Natural killer cell (primary cell): Measurements from ENCODE around the gene UBXN11. TPM values are rescaled to one million over a fixed set of nuclear protein-coding genes. Genes with fewer than 3 reads are reported as not detected.

ENCODE experiments used
- ATAC-seq, 3 donors: fragments of 150-1000 bp in 2 of 3; fragments of 200-7000 bp in 1 of 3; cut with Tn5 transposase; 1 replicate in 1 of 3; 2 replicates in 2 of 3; pipeline ENCODE4 v1.10.0; 2021; ENCODE audit warnings: mild to moderate bottlenecking in 2 of 3, moderate library complexity in 2 of 3
- DNase-seq, 2 donors: peaks; one replicate each; pipeline versions ENCODE4 v3.0.0 to v3.0.0-alpha.2; 2013 to 2021; ENCODE audit warnings: mixed read lengths in 1 of 2
- H3K27ac ChIP-seq: one replicate; pipeline ENCODE4 v1.5.1; 2013; ENCODE audit warnings: mild to moderate bottlenecking, low read length
- H3K27me3 ChIP-seq: one replicate; pipeline ENCODE4 v1.6.1; 2013; ENCODE audit warnings: low read length; ENCODE audit not compliant: control insufficient read depth, insufficient read depth
- H3K36me3 ChIP-seq: one replicate; pipeline ENCODE4 v1.6.1; 2013; ENCODE audit warnings: low read length; ENCODE audit not compliant: control insufficient read depth, insufficient read depth
- H3K4me1 ChIP-seq: one replicate; pipeline ENCODE4 v1.6.1; 2013; ENCODE audit warnings: low read length; ENCODE audit not compliant: control insufficient read depth, insufficient read depth
- H3K4me3 ChIP-seq: one replicate; pipeline ENCODE4 v1.5.1; 2013; ENCODE audit warnings: low read length
- H3K9me3 ChIP-seq: one replicate; pipeline ENCODE4 v1.6.1; 2013; ENCODE audit warnings: low read length; ENCODE audit not compliant: control insufficient read depth, insufficient read depth
- H3K27ac Mint-ChIP-seq, 2 donors: one replicate each; pipeline ENCODE4 v1.8.0; 2022; ENCODE audit warnings: mild to moderate bottlenecking in 2 of 2, mixed read lengths in 2 of 2, moderate library complexity in 1 of 2
- H3K27me3 Mint-ChIP-seq, 2 donors: one replicate each; pipeline ENCODE4 v1.8.0; 2022; ENCODE audit warnings: low read depth in 2 of 2, mixed read lengths in 2 of 2
- H3K36me3 Mint-ChIP-seq: one replicate; pipeline ENCODE4 v1.8.0; 2022; ENCODE audit warnings: mixed read lengths
- H3K4me1 Mint-ChIP-seq, 2 donors: one replicate each; pipeline ENCODE4 v1.8.0; 2022; ENCODE audit warnings: mixed read lengths in 2 of 2
- H3K4me3 Mint-ChIP-seq: one replicate; pipeline ENCODE4 v1.8.0; 2022; ENCODE audit warnings: mild to moderate bottlenecking, moderate library complexity, mixed read lengths
- H3K9me3 Mint-ChIP-seq, 2 donors: one replicate each; pipeline ENCODE4 v1.8.0; 2022; ENCODE audit warnings: mixed read lengths in 2 of 2
- CTCF ChIP-seq: fragments of 200-600 bp; IDR thresholded peaks from one replicate; pipeline ENCODE4 v1.8.0; 2022; ENCODE audit warnings: antibody characterized with exemption
- WGBS: methylation state at CpG from one replicate; pipeline ENCODE4 v1.1.7; 2013; ENCODE audit warnings: missing lambda C conversion rate; ENCODE audit not compliant: insufficient coverage; 5-methylcytosine and 5-hydroxymethylcytosine counted together
- intact Hi-C: fragments of 100-400 bp; cut with micrococcal nuclease; formaldehyde crosslinking; loops from one replicate; pipeline ENCODE4 v1.14.2; 2022
- total RNA-seq, 4 donors: library from RNA; stranded (reverse); fragments of 120-200 nt in 1 of 4; gene quantifications; one replicate each; pipeline versions ENCODE4 v1.2.3 to v1.2.4, GENCODE V29; 2013 to 2022

The UBXN11 gene
- total RNA-seq, 3 donors from 2014 or later (not counting 1 experiment from before 2014, with no cell fraction given), result 22.7 to 32.0 (median 31.7) TPM

GRCh38 chr1:26237230-26237966 is 69.0 kb downstream of the UBXN11 start:
- H3K9me3 Mint-ChIP-seq, result no peaks in the 10 kb centered on the region
- Histone ChIP-seq H3K27ac (no peak overlapping the region), H3K4me3 (no peak overlapping the region)

GRCh38 chr1:26234644-26235370 is 71.6 kb downstream of the UBXN11 start:
- peaks cover 29 to 30% of the 10 kb centered on the region in 2 donors for H3K4me1 Mint-ChIP-seq
- Histone ChIP-seq H3K27me3 (no peaks in the 10 kb centered on the region), H3K4me3 (peak overlapping the region; percentile 93), H3K9me3 (no peaks in the 10 kb centered on the region), H3K27ac (peak overlapping the region; percentile 78), H3K36me3 (no peaks in the 10 kb centered on the region), H3K4me1 (peaks cover 18% of the 10 kb centered on the region)
- peak in 1 of 2 donors; percentile 59 for DNase-seq
- WGBS, result 2% methylated on average over 24 of the region's 30 CpGs
- no peaks in the 10 kb centered on the region for H3K9me3 Mint-ChIP-seq
- intact Hi-C loops, result loop anchor here (1.0 to 5.0 kb wide), 3 partner anchors 36 to 124 kb away; partner anchors contain the start of genes C1orf232, PDIK1L and ZNF593
- TF ChIP-seq CTCF, result no peak
- peak overlapping the region; percentile 94 to 96 for H3K27ac Mint-ChIP-seq
- no peaks in the 10 kb centered on the region for H3K36me3 Mint-ChIP-seq
- H3K27me3 Mint-ChIP-seq, result no peaks in the 10 kb centered on the region
- no peak for ATAC-seq
- H3K4me3 Mint-ChIP-seq, result peak overlapping the region; percentile 99

More at GRCh38 chr1:26237230-26237966, 69.0 kb downstream of the UBXN11 start:
- Mint-ChIP-seq H3K27me3 (no peaks in the 10 kb centered on the region), H3K4me1 (peaks cover 29 to 30% of the 10 kb centered on the region in 2 donors), H3K36me3 (no peaks in the 10 kb centered on the region), H3K27ac (no peak overlapping the region), H3K4me3 (no peak overlapping the region)
- no peaks in the 10 kb centered on the region for H3K9me3 ChIP-seq
- ATAC-seq (no peak), DNase-seq (no peak)
- intact Hi-C loops, result no loop called here
- no peaks in the 10 kb centered on the region for H3K36me3 ChIP-seq
- no peaks in the 10 kb centered on the region for H3K27me3 ChIP-seq
- peaks cover 18% of the 10 kb centered on the region for H3K4me1 ChIP-seq
- WGBS, result 64% methylated on average over 4 of the region's 6 CpGs
- no peak for TF ChIP-seq CTCF

- WGBS, result under 1% methylated on average over 73 of the region's 73 CpGs
- peaks cover 29 to 30% of the 10 kb centered on the region in 2 donors for H3K4me1 Mint-ChIP-seq
- intact Hi-C loops, result loop anchor here (1.0 to 5.0 kb wide), 2 partner anchors 67 to 123 kb away; partner anchors contain the start of genes C1orf232, PDIK1L and ZNF593
Observed at GRCh38 chr1:26233903-26234643, 72.4 kb downstream of the UBXN11 start, which contains the start of gene CEP85. TSS of gene CEP85 (plus strand) at chr1:26234200. CDS start at chr1:26239784, 5,584 bp downstream.

More at GRCh38 chr1:26233903-26234643, 72.4 kb downstream of the UBXN11 start, which contains the start of gene CEP85:
- H3K27ac ChIP-seq, result peak within 1 kb of the TSS; percentile 78
- ATAC-seq (peak; percentile 91 to 98 (median 91)), DNase-seq (peak; percentile 98 to 100)
- TF ChIP-seq CTCF, result peak; percentile 87
- H3K36me3 ChIP-seq, result no peaks in the 10 kb centered on the region
- H3K9me3 Mint-ChIP-seq, result no peaks in the 10 kb centered on the region
- no peaks in the 10 kb centered on the region for H3K27me3 Mint-ChIP-seq
- peaks cover 18% of the 10 kb centered on the region for H3K4me1 ChIP-seq
- no peaks in the 10 kb centered on the region for H3K9me3 ChIP-seq
- H3K27ac Mint-ChIP-seq, result peak within 1 kb of the TSS; percentile 94 to 96
- H3K27me3 ChIP-seq, result no peaks in the 10 kb centered on the region
- H3K4me3 ChIP-seq, result peak within 1 kb of the TSS; percentile 93
- peak within 1 kb of the TSS; percentile 99 for H3K4me3 Mint-ChIP-seq
- H3K36me3 Mint-ChIP-seq, result no peaks in the 10 kb centered on the region

Other genes with a start within 250 kb of the UBXN11 start
- not detected for gene TRIM63, start 239.0 kb downstream of the UBXN11 start, total RNA-seq
- 1 to 10 TPM; 3.1 to 8.2 (median 8.1) TPM for gene PDIK1L, start 194.8 kb downstream of the UBXN11 start, total RNA-seq
- not detected for gene FAM110D, start 147.6 kb downstream of the UBXN11 start, total RNA-seq
- not detected for gene C1orf232, start 137.7 kb downstream of the UBXN11 start, total RNA-seq
- 10 to 100 TPM in 2 of 3 donors, 1 to 10 TPM in 1; 8.6 to 17.8 (median 15.6) TPM for gene ZNF593, start 136.7 kb downstream of the UBXN11 start, total RNA-seq
- not detected for gene ZNF593OS, start 134.8 kb downstream of the UBXN11 start, total RNA-seq
- 1 to 10 TPM in 2 of 3 donors, under 1 TPM in 1; 0.89 to 1.9 (median 1.0) TPM for gene CNKSR1, start 129.1 kb downstream of the UBXN11 start, total RNA-seq
- gene CATSPER4, start 116.0 kb downstream of the UBXN11 start, total RNA-seq, result not detected
- gene CEP85, start 72.4 kb downstream of the UBXN11 start, total RNA-seq, result 10 to 100 TPM; 13.0 to 20.4 (median 18.0) TPM
- gene SH3BGRL3, start 26.6 kb downstream of the UBXN11 start, total RNA-seq, result 100 to 1,000 TPM; 396 to 488 (median 437) TPM
- 100 to 1,000 TPM; 454 to 485 (median 482) TPM for gene CD52, start 11.3 kb upstream of the UBXN11 start, total RNA-seq
- gene CRYBG2, start 47.5 kb upstream of the UBXN11 start, total RNA-seq, result 1 to 10 TPM; 2.5 to 5.8 (median 3.2) TPM
- gene ZNF683, start 66.1 kb upstream of the UBXN11 start, total RNA-seq, result 10 to 100 TPM in 2 of 3 donors, 1 to 10 TPM in 1; 9.6 to 38.2 (median 19.7) TPM
- gene LIN28A, start 104.2 kb upstream of the UBXN11 start, total RNA-seq, result not detected
- 10 to 100 TPM; 39.6 to 48.6 (median 43.4) TPM for gene DHDDS, start 125.7 kb upstream of the UBXN11 start, total RNA-seq
- 100 to 1,000 TPM; 315 to 364 (median 326) TPM for gene HMGN2, start 165.8 kb upstream of the UBXN11 start, total RNA-seq
- 100 to 1,000 TPM; 191 to 226 (median 215) TPM for gene RPS6KA1, start 223.1 kb upstream of the UBXN11 start, total RNA-seq